ENCODE data around the gene SLC23A3. TPM values are rescaled to one million over a fixed set of nuclear protein-coding genes. Genes with fewer than 3 reads are reported as not detected.
A peak's percentile ranks its signal among the peaks of the same experiment; 100 is the strongest.

SLC23A3 gene
- total RNA-seq, 1 experiment from 2014 or later = 7.1 TPM

DNA sequence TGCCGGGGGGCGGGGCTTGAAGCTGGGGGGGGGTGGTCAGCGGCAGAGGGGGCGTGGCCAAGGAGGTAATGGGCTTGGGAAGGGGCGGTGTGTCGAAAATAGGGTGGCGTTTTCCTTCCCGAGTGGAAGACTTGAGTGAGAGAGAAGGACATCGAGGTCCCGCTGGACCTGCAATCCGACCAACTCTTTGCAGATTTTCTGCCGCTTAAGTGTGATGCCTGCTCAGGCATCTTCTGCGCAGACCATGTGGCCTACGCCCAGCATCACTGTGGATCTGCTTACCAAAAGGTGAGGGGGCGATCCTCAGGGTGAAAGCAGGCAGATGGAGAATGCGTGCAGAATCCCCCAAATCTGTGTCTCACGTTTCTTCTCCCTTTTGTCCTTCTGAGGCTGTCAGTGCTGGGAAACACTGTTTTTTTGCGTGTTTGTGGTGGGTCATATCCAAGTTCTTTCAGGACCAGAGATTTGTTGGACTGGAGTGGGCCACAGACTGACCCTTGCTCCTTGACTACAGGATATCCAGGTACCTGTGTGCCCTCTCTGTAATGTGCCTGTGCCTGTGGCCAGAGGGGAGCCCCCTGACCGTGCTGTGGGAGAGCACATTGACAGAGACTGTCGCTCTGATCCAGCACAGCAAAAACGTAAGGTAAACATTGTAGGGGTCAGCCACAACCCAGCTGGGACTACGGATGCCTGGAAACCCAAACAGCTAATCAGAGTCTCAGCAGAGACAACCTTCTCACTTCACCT is 37.5 kb upstream of the SLC23A3 start:
- intact Hi-C loops (cut with micrococcal nuclease; ENCODE audit: unreplicated experiment) = loop anchor here (2.0 kb wide), 2 partner anchors 31 to 71 kb away; partner anchors contain the start of genes CNPPD1 and DNAJB2
- Histone ChIP-seq H3K79me2 (ENCODE audit: low read depth) (no peaks in the 10 kb centered on the region), H3K4me1 (replicated peaks; ENCODE audit: insufficient read depth) (peaks cover 18% of the 10 kb centered on the region), H3K9me2 (ENCODE audit: insufficient read depth) (no peaks in the 10 kb centered on the region), H3K27ac (0 out of 2 replicates have a peak overlapping the region, but pooled peaks have one; percentile 16), H3F3A (ENCODE audit: insufficient read depth, low read depth) (peaks cover 14% of the 10 kb centered on the region; the same call in 1 of the 2 replicates), H3K27me3 (ENCODE audit: insufficient read depth, low read depth) (no peaks in the 10 kb centered on the region), H3K4me2 (peak overlapping the region; percentile 100), H3K4me3 (peak overlapping the region; percentile 78), H3K9me3 (ENCODE audit: insufficient read depth, low read depth) (no peaks in the 10 kb centered on the region), H2AFZ (no peak overlapping the region), H3K36me3 (ENCODE audit: low read depth) (no peaks in the 10 kb centered on the region), H4K20me1 (ENCODE audit: insufficient read depth) (no peaks in the 10 kb centered on the region)
- ChIA-PET CTCF (interaction anchor here (0.6 kb wide), 1 partner anchor 132 kb away, joined by 9 read pairs; no protein-coding TSS in a partner anchor), POLR2A (ENCODE audit: unreplicated experiment) (interaction anchor here (0.5 to 1.1 kb wide), 4 partner anchors 10 to 206 kb away, joined by 3 to 17 read pairs (median 4); partner anchors contain the start of gene ATG9A)
- BruUV-seq (replicated peaks) = TSS peak; percentile 62
- DNase-seq = no peak
- TF ChIP-seq, protein P1, sequence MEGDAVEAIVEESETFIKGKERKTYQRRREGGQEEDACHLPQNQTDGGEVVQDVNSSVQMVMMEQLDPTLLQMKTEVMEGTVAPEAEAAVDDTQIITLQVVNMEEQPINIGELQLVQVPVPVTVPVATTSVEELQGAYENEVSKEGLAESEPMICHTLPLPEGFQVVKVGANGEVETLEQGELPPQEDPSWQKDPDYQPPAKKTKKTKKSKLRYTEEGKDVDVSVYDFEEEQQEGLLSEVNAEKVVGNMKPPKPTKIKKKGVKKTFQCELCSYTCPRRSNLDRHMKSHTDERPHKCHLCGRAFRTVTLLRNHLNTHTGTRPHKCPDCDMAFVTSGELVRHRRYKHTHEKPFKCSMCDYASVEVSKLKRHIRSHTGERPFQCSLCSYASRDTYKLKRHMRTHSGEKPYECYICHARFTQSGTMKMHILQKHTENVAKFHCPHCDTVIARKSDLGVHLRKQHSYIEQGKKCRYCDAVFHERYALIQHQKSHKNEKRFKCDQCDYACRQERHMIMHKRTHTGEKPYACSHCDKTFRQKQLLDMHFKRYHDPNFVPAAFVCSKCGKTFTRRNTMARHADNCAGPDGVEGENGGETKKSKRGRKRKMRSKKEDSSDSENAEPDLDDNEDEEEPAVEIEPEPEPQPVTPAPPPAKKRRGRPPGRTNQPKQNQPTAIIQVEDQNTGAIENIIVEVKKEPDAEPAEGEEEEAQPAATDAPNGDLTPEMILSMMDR (conservative IDR thresholded peaks at IDR 0.05) = no peak
- TF ChIP-seq EZH2 (IDR thresholded peaks at IDR 0.05; ENCODE audit: low read depth) = no peak

- no peak for TF ChIP-seq EZH2 (IDR thresholded peaks at IDR 0.05; ENCODE audit: low read depth)
- TF ChIP-seq, protein P1 (conservative IDR thresholded peaks at IDR 0.05) = no peak
- H2AFZ ChIP-seq = peak within 1 kb of the TSS; percentile 80
Measured at GRCh38 chr2:219206328-219207133, 36.7 kb upstream of the SLC23A3 start, which contains the start of gene ZFAND2B. Gene ZFAND2B (plus strand): TSS chr2:219206782. CDS start chr2:219206988, 206 bp downstream.

DNA sequence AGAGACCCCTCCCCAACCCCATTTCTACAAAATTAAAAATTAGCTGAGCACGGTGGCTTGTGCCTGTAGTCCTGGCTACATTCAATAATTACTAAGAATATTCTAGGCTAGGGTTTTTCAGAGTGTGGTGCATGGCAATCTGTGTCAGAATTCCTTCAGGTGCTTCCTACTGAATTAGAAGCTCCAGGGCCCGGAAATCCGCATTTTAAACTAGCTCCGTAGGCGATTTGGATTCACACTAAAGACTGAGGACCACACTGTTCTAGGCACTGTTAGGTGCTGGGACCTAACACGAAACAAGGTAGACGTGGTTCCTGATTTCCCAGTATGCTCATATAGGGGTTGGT is 36.1 kb upstream of the SLC23A3 start:
- H4K20me1 ChIP-seq (ENCODE audit: insufficient read depth) = no peaks in the 10 kb centered on the region
- H3F3A ChIP-seq (ENCODE audit: insufficient read depth, low read depth) = peaks cover 14% of the 10 kb centered on the region; the same call in 1 of the 2 replicates
- no peaks in the 10 kb centered on the region for H3K9me2 ChIP-seq (ENCODE audit: insufficient read depth)
- H3K27ac ChIP-seq = peak overlapping the region; percentile 40
- H3K36me3 ChIP-seq (ENCODE audit: low read depth) = no peaks in the 10 kb centered on the region
- H3K79me2 ChIP-seq (ENCODE audit: low read depth) = no peaks in the 10 kb centered on the region
- H3K4me1 ChIP-seq (replicated peaks; ENCODE audit: insufficient read depth) = peaks cover 18% of the 10 kb centered on the region
- DNase-seq = no peak
- peak overlapping the region; percentile 80 for H2AFZ ChIP-seq
- CTCF ChIA-PET = no interaction called here
- TF ChIP-seq EZH2 (IDR thresholded peaks at IDR 0.05; ENCODE audit: low read depth) = no peak
- TF ChIP-seq, protein P1 (conservative IDR thresholded peaks at IDR 0.05) = no peak
- H3K9me3 ChIP-seq (ENCODE audit: insufficient read depth, low read depth) = no peaks in the 10 kb centered on the region
- BruUV-seq (replicated peaks) = TSS peak; percentile 66
- no peaks in the 10 kb centered on the region for H3K27me3 ChIP-seq (ENCODE audit: insufficient read depth, low read depth)
- H3K4me2 ChIP-seq = peak overlapping the region; percentile 100
- intact Hi-C loops (cut with micrococcal nuclease; ENCODE audit: unreplicated experiment) = loop anchor here (1.0 to 2.0 kb wide), 3 partner anchors 29 to 73 kb away; partner anchors contain the start of genes CNPPD1, DNAJB2 and NHEJ1
- peak overlapping the region; percentile 78 for H3K4me3 ChIP-seq
- POLR2A ChIA-PET (ENCODE audit: unreplicated experiment) = interaction anchor here (0.6 to 0.7 kb wide), 5 partner anchors 13 to 437 kb away, joined by 3 to 14 read pairs (median 5); partner anchors contain the start of gene CNPPD1

More at GRCh38 chr2:219206328-219207133, 36.7 kb upstream of the SLC23A3 start, which contains the start of gene ZFAND2B:
- H3F3A ChIP-seq (ENCODE audit: insufficient read depth, low read depth) = peaks cover 14% of the 10 kb centered on the region; the same call in 1 of the 2 replicates
- no peaks in the 10 kb centered on the region for H3K9me3 ChIP-seq (ENCODE audit: insufficient read depth, low read depth)
- BruUV-seq (replicated peaks) = no TSS peak
- peak within 1 kb of the TSS; percentile 100 for H3K4me2 ChIP-seq
- no peaks in the 10 kb centered on the region for H3K36me3 ChIP-seq (ENCODE audit: low read depth)
- intact Hi-C loops (cut with micrococcal nuclease; ENCODE audit: unreplicated experiment) = loop anchor here (1.0 to 2.0 kb wide), 3 partner anchors 30 to 72 kb away; partner anchors contain the start of genes CNPPD1, DNAJB2 and NHEJ1
- no peaks in the 10 kb centered on the region for H4K20me1 ChIP-seq (ENCODE audit: insufficient read depth)
- H3K4me1 ChIP-seq (replicated peaks; ENCODE audit: insufficient read depth) = peaks cover 18% of the 10 kb centered on the region
- peak; percentile 76 to 96 for DNase-seq
- H3K79me2 ChIP-seq (ENCODE audit: low read depth) = no peaks in the 10 kb centered on the region
- H3K4me3 ChIP-seq = peak within 1 kb of the TSS; percentile 78
- POLR2A ChIA-PET (ENCODE audit: unreplicated experiment) = interaction anchor here (0.5 to 0.8 kb wide), 8 partner anchors 11 to 437 kb away, joined by 3 to 14 read pairs (median 4); partner anchors contain the start of genes ATG9A and CNPPD1
- CTCF ChIA-PET = interaction anchor here (0.6 to 0.7 kb wide), 2 partner anchors 10 to 131 kb away, joined by 3 to 9 read pairs; no protein-coding TSS in a partner anchor
- H3K27ac ChIP-seq = peak within 1 kb of the TSS; percentile 40
- H3K27me3 ChIP-seq (ENCODE audit: insufficient read depth, low read depth) = no peaks in the 10 kb centered on the region
- H3K9me2 ChIP-seq (ENCODE audit: insufficient read depth) = no peaks in the 10 kb centered on the region

Data from PC-9 (cell line).